HepG2 (cell line): ENCODE data around the gene ARHGAP33. TPM values are rescaled to one million over a fixed set of nuclear protein-coding genes. Genes with fewer than 3 reads are reported as not detected.

Source experiments
- DDIT3 ChIP-seq: sonication (generic); formaldehyde crosslinking; IDR thresholded peaks from 2 replicates; pipeline ENCODE4 v1.4.0; 2020; ENCODE audit warnings: mild to moderate bottlenecking, missing genetic modification reagents
- HNF1A ChIP-seq, 2 experiments: sonication (generic) in 1 of 2; formaldehyde crosslinking in 1 of 2; IDR thresholded peaks; 2 replicates each; pipeline versions ENCODE4 v1.4.0 to v1.6.1; 2016 to 2020; ENCODE audit warnings: borderline replicate concordance in 1 of 2, low read depth in 1 of 2, mild to moderate bottlenecking in 1 of 2, missing genetic modification reagents in 1 of 2
- PRPF4 ChIP-seq: fragments of 200-400 bp; formaldehyde crosslinking; IDR thresholded peaks from 2 replicates; pipeline ENCODE4 v1.6.1; 2016; ENCODE audit warnings: low read length, low read depth; ENCODE audit not compliant: poor library complexity, severe bottlenecking
- RXRA ChIP-seq: sonication (generic); formaldehyde crosslinking; IDR thresholded peaks from 2 replicates; pipeline ENCODE4 v1.5.1; 2020; ENCODE audit warnings: missing genetic modification reagents
- STAT6 ChIP-seq: sonication (generic); formaldehyde crosslinking; IDR thresholded peaks from 2 replicates; pipeline ENCODE4 v1.4.0; 2020; ENCODE audit warnings: missing genetic modification reagents, mild to moderate bottlenecking, borderline replicate concordance
- ZNF318 ChIP-seq: sonication (generic); formaldehyde crosslinking; IDR thresholded peaks from 2 replicates; pipeline ENCODE4 v1.4.0; 2020; ENCODE audit warnings: mild to moderate bottlenecking, missing genetic modification reagents
- ZNF503 ChIP-seq: sonication (generic); formaldehyde crosslinking; IDR thresholded peaks from 2 replicates; pipeline ENCODE4 v1.4.0; 2020; ENCODE audit warnings: missing genetic modification reagents
- ZNF703 ChIP-seq: sonication (generic); formaldehyde crosslinking; IDR thresholded peaks from 2 replicates; pipeline ENCODE4 v1.5.1; 2020; ENCODE audit warnings: missing genetic modification reagents, mild to moderate bottlenecking, moderate library complexity, borderline replicate concordance
- polyA plus RNA-seq, 8 experiments: library from polyadenylated mRNA; depleted of rRNA in 3 of 8; stranded (reverse) in 7 of 8; unstranded in 1 of 8; fragments of >200 nt; fragmentation: Illumina TruSeq in 4 of 8; extraction: Trizol in 4 of 8; gene quantifications; 2 replicates each; pipeline versions ENCODE4 v1.2.1 to v1.2.3, GENCODE V29; 2011 to 2016; ENCODE audit warnings: low read depth in 4 of 8, missing spikeins in 1 of 8, mixed read lengths in 1 of 8; ENCODE audit not compliant: insufficient read depth in 1 of 8
- total RNA-seq, 5 experiments: library from RNA; depleted of rRNA; stranded (reverse); fragments of >200 nt; fragmentation: Illumina TruSeq; extraction: Trizol; gene quantifications; 2 replicates each; pipeline ENCODE4 v1.2.3, GENCODE V29; 2016; ENCODE audit warnings: low read depth in 1 of 5

The ARHGAP33 gene
- total and polyA plus RNA-seq, 2 of the 13 experiments (the other 11 are each of a cell fraction or from before 2014, with no cell fraction given) = 1.3 to 2.7 TPM

GRCh38 chr19:35757749-35758608 lies 17.4 kb upstream of the ARHGAP33 start, which contains the start of gene PROSER3 (continued):
- no peak for TF ChIP-seq STAT6 (CRISPR knock-in tag)
- TF ChIP-seq ZNF503 (CRISPR knock-in tag) = no peak
- TF ChIP-seq HNF1A (IDR thresholded peaks at IDR 0.05; ENCODE audit: low read depth) = no peak
- TF ChIP-seq HNF1A (CRISPR knock-in tag; IDR thresholded peaks at IDR 0.05; ENCODE audit: borderline replicate concordance) = peak; percentile 40; the same call in 1 of the 2 replicates
- no peak for TF ChIP-seq ZNF703
- no peak for TF ChIP-seq DDIT3 (CRISPR knock-in tag)
- no peak for TF ChIP-seq PRPF4
- peak; percentile 29; the same call in 1 of the 2 replicates for TF ChIP-seq RXRA
- 0 out of 2 replicates have a peak, but pooled peaks have one; percentile 35 for TF ChIP-seq ZNF318 (CRISPR knock-in tag)
